CD4-positive, alpha-beta T cell treated with Interleukin-1 beta for 1 hour (primary cell): ENCODE measurements around the gene MED9.

Source experiments
- DNase-seq, 2 donors: peaks; one replicate each; pipeline ENCODE4 v3.0.0-alpha.2; 2020 to 2022

The MED9 gene

DNA sequence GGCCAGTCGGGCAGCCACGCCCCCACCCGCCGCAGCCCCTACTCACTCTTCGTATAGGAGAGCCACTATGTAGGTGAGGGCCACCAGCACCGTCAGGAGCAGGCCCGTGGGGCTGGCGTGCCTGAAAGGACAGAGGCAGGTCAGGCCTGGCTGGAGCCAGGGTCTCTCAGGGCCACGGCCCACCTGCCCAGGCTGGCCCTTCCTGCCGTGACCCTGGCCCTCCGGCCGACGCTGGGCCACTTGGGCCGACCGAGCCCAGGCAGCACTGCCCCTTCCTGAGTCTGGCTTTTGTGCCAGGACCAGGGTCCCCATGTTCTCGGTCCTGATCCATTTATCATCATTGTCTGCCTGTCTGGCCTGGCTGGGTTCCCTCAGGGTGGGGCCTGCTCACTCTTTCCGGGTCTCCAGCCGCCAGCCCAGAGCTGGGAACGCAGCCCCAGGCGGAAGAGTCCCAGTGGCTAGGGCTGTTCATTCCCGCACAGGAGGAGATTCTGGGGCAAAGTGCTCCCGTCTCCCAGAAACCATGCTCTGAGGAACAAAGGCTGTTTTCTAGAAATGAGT is 29.5 kb downstream of the MED9 start:
- no peak for DNase-seq

DNA sequence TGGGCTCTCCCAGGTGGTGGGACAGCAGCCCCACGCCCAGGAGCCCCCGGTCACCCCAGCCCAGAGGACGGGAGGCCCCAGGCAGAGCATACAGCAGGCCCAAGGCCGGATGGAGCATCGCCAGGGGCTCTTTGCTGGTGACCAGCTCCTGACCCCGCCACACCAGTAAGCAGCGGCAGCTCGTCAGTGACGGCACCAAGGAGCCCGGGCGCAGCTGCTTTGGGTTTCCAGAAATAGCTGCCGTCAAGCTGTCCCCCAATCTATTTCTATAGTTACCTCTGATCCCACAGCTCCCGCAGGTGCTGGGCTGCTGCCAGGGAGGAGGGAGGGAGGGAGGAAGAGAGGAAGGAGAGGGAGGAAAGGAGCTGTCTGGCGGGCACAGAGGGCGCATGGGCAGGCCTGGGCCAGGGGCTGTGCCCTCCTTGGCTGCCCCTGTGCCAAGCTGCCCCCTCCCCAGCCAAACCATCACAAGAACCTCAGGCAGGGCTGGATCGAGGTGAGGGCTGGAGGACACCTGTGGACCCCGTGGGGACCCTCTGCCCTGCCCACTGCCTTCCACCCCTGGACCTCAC is 30.2 kb downstream of the MED9 start:
- no peak for DNase-seq

DNA sequence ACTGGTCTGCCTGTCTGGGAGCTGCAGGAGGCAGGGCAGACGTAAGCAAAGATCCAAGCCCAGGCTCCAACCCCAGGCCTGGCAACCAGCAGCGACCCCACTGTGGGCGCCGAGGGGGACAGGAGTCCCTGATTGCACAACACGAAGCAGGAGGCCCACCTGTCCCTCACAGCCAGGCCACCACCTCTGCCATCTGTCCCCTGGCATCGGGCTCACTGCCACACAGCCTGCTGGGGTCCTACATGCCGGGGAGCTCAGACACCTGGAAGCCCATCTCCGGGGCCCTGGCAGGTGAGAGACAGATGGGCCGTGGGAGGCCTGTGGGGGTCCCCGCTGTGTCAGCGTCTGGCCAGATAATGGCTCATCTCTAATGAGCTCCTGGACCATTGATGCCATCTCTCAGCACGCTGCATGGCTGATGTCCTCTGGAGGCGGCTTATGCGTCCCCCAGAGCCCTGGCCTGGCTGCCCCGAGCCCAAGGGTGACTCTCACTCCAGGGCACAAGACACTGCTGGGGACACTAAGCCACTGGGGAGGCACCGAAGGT is 30.7 kb downstream of the MED9 start:
- no peak for DNase-seq

DNA sequence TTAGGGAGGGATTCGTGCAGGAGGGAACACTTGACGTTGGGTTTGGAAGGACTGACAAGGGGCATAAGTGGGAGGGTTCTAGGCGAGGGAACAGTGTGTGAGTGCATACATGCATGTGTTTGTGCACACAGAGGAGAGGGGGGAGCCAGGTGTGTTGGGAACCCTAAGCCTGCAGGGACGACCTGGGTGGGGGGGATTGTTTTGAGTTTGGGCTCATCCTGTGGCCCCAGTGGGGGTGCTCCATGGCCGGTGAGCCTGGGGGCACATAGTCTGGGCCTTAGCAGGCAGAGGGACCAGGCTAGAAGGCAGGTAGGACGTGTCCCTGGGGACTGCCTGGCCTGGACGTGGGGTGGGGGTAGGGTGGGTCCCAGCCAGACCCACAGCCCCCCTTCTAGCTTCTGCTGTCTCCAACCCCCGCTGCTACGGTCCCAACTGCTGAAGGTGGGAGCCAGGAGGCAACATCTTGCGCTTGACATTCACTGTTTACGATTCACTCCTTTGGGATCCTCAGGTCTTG is 31.3 kb downstream of the MED9 start:
- no peak for DNase-seq

DNA sequence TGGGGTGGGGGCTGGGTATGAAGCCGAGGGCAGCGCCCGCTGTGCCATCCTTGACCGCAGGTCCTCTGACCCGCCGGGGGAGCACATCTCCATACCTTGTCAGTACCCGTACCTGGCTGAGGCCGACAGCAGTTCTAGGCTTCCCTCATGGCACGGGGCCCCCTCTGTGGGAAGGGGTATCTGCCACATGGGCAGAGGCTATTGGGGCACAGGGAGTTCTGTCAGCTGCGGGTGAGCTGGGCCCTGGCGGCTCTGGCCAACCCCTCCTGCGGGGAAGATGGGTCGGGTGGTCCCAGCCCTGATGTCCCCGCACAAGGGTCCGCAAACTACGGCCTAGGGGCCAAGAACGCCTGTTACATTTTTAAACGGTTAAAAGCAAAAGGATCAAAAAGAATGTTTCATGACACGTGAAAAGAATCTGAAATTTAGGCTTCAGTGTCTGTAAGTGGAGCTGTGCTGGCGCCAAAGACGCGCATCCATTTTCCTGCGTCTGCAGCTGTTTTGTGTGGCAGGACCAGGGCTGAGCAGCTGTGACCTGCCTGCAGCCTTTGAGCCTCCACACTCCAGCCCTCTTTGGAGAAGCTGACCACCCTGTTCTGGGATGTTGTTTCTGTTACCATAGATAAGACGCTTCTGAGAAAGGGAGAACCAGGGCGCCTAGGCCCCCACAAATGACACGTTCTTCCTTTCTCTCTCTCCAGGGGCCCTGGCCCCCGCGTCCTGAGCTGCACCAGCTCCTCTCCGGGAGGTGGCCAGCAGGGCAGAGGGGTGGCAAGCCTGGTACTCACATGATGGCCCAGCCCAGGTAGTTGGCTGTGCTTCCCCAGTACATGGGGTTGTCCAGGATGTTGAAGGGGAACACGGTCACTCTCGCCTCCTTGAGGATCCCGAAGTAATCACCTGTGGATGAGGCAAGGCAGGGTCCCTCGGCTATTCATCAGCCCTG is 32.1 kb downstream of the MED9 start:
- DNase-seq, result no peak

DNA sequence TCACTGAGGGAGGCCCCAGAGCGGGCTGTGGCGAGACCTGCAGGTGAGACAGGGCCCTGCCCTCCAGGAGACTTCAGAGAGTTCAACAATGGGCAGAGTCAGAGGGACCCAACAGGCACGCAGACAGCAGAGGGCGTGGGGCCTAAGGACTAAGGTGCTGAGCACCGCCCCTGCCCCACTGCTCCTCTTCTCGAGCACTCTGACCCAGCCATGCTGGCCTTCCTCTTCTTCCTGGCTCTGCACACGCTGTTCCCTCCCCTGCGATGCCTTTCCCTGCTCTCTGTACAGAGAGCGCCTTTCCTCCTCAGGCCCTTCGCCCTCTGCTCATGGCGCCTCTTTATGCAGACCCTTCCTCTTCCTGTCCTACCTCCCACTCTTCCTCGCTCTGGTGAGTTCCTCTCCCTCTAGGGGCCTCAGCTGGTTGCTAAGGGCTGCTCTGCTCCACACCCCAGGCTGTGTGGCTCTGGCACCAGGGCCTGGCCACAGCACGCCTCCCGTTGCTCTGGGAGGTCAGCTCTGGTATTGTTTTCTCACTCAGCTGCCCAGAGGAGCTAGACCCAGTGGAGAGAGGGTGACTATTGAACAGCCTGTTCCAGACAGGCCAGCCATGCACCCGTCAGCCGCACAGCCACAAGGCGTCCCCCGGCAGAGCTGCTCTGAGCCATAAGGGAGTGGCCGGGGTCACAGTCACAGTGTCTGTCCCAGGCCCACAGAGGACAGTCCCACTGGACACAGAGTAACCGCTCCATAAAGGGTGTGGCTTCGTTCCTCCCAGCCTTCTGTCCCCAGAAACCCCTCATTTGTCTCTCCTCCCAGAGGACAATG is 33.0 kb downstream of the MED9 start:
- DNase-seq, result no peak

DNA sequence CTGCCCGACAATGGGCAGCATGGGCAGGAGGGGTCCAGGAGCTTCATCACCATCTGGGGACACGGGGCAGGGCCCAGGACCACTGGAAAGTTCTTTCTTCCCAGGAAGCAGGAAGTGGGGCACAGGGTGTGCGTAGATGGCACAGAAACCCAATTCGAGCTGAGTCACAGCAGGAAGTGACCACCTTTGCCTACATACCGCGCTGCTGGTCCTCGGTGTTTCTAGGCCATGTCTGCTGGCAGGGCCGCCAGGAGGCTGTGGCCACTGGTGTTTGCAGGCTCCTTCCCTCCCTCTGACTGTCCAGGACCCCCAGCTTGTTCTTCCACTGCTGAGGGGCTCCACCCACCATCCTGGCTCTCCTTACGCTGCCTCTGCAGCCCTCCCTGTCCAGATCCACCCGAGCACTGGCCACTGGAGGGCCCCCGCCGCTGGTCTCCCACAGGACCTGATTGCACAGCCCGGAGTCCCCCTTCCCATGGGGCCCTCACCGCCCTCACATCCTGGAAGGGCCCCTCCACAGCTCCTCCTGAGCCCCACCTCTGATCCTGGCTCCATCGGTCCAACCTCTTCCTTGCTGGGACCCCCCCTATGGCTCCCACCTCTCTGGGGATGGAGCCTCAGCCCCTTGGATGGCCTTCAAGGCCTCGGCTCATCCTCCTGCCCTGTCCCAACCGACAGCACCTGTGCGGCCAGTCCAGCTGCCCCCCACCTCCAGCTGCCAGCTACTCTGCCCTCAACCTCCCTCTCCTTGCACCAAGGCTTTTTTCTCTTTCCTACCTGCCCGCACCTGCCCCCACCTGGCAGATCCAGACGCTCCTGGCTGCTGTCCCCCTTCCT is 33.9 kb downstream of the MED9 start:
- DNase-seq, result no peak

DNA sequence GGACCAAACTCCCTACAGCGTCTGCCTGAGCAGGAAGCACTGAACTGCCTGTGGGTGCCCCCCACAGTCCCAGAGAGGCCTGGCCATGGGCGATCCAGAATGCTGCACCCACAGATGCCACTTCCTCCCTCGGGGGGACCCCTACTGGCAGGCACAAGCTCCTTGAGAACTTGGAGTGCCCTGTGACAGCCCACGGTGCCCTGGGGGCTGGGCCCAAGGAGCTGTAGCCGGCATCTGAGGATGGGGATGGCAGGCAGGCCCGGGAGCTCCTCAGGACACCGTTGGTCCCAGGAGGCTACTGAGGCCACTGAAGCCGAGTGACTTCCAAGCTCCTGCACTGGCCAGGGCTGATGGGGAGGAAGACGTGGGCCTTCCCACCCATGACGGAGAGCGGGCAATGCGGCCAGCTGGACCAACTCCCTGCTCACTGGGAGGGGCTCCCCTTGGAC is 34.5 kb downstream of the MED9 start:
- no peak for DNase-seq

DNA sequence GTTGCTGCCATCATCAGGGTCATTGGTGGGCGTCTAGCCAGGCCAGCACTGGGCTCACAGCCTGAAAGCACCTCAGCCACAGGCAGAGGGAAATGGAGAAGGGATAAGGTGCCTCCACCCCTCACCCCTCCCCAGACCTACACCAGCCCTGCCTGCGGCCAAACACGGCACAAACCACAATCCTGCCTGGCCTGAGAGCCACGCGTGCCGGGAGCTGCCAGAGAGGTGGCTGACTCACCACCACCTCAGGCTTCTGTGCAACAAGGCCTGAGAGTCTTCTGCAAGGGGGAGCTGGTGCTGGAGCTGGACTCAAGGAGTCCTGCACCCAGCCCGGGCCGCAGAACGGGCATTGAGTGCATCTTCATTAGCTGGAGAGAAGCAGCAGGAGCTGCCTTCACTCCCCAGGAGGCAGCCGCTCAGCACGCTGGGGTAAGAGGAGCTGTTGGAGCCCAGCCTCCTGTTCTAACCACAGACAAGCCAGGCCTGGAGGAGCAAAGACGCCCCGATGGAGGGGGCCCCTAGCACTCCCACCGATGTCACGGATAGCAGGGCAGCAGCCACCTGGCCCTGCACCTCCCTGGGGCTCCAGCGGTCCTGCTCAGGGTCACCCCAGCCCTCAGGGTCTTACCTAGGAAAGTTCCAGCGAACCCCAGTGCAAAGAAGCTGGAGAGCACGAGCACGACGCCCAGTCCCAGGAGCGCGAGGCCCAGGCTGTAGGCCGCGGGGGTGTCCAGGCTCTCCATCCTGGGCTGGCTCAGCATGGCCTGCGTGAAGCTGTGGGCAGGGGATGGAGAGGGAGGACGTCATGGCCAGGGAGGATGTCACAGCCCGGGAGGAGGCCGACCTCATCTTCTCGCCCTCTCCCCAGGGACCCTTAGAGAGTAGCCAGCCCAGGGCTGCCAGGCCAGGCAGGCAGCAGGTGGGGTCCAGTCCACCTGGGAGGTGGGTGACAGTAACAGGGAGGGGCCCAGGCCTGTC is 35.4 kb downstream of the MED9 start:
- DNase-seq, result no peak

DNA sequence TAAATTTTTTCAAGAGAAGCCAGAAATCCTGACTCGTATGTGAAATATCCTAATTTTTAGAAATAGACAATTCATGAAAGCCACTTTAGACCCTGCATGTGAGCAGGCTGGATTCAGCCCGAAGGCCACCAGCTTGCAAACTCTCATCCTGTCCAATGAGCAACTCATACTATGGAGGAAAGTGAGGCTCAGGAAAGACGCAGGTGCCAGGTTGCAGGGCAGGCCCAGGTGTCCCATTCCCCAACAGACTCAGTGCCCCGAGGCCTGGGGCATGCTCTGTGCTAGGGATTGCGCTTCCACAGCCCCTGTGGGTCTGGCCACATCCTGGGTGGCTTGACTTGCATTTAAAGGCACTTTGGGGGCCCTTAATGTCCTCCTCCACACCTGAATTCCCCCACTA is 36.1 kb downstream of the MED9 start:
- no peak for DNase-seq

DNA sequence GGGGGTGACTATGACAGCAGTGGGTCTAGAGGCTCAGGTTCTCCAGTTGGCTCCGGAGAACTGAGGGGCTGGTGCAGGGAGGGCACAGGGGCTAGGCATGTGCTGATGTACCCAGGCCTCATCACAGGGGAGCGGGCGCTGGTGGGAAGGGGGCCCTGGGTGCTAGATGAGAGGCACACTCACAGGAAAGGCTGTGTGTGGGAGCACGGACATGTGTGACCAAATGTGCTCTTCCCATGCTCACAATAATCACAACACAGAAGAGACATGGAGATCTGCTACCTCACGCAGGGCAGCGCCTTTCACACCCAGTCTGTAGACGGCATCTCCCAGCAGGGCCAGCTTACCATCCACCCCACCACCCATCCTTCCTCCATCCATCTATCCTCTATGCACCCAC is 36.8 kb downstream of the MED9 start:
- DNase-seq, result no peak

DNA sequence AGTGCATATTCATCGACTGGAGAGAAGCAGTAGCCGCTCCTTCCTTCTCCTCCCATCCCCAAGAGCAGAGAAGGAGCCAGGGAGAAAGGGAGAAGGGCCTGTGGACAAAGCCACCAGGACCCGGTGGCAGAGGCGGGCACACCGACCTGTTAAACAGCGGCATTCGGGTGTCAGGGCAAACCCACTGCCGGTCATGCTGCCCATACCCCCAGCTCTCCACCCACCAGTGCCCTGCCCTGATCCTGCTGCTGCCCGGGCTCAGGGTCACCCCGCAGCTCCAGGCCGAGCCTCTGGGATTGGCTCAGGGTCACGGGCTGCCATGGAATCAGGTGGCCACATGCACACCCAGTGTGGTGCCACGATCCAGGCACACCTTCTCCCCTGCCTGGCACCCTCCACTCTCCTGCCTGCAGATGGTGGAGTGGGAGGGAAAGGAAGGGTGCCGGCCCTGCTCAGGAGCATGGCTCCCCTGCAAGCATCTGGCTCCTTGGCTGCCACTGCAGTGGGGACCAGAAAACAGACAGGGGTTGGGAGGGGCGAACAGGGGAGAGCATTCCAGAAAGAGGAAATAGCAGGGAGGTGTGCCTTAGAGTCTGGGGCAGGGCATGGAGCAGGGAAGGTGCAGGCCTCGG is 37.7 kb downstream of the MED9 start:
- no peak for DNase-seq

DNA sequence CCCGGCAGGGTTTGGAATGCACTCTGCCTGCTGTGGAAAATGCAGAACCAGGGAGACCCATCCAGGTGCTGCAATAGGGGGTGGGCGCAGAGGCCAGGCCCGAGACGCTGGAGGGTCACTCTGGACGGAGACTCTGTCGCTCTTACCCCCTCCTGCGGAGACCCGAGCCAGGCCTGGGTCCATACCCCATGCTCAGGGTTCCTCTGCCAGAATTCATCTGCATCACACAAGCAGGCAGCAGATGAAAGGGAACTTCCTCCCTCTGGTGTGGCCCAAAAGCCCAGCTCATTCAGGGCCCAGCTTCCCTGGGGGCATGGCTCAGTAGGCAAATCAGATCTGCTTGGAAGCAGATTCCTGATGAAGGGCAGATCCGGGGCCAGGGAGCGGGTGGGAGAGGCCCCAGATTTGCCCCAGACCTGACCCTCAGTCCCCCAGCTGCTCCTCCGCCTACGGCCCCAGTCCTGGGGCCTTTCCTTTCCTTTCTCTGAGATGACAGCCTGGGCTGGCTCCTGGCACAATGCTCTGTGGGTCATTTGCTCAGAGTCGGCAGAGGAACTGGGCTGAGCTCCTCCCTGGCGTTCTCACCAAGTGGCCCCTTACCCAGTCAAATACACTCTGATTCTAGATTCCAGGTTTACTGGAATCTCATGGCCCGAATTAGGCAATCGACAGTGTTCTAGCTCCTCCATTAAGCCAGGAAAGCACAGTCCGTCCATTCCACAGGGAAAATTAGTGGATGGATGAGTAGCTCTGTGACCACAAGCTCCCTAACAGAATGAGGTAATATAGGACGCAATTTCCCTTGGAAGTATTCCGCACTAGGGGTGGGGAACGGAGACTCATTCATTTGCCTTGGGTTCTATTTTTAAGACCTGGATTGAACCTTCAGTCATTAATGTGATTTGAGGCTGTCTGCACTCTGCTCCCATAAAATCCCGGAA is 38.5 kb downstream of the MED9 start:
- no peak for DNase-seq

DNA sequence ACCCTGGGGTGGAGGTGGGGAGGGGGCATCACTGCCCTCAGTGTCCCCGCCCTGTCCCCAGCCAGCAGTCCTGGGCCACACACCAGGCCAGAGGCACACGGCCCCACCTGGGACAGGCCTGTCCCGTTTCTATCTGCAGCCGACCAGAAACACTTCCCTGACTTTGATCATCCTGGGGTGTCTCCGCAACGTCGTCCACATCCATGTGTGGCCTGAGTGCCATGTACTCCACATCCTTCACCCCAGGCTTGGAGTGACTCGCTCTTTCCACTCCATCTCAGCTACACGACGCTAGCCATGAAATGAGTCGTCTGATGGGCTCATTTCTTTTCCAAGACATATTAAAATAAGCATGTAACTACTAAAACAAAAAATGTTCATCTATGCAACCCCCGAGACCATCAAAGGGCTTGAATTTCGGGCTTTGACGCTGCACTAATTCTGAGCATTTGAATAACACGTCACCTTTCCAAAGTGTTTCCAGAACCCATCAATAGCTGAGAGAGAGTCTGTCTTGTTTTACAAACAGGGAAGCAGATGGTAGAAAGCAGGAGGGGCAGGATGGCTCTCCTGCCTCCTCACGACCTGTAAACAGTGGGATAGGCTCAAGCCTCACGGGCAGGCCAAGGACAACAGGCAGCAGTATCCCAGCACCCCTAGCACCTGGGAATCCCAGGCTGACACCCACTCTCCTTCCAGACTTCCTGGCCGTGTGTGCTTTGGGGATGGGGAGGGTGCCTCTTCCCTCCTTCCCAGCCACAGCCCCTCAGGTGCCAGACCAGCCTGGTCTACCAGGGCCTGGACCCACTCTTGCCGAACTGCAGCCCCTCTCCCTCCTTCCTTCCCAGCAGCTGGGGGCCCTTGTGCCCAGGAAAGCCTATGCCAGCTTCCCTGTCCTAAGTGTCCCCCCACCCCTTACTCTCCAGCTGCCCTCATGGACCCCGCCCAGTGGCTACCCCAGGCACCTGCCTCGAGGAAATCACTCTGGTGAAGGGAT is 39.4 kb downstream of the MED9 start:
- DNase-seq, result no peak

DNA sequence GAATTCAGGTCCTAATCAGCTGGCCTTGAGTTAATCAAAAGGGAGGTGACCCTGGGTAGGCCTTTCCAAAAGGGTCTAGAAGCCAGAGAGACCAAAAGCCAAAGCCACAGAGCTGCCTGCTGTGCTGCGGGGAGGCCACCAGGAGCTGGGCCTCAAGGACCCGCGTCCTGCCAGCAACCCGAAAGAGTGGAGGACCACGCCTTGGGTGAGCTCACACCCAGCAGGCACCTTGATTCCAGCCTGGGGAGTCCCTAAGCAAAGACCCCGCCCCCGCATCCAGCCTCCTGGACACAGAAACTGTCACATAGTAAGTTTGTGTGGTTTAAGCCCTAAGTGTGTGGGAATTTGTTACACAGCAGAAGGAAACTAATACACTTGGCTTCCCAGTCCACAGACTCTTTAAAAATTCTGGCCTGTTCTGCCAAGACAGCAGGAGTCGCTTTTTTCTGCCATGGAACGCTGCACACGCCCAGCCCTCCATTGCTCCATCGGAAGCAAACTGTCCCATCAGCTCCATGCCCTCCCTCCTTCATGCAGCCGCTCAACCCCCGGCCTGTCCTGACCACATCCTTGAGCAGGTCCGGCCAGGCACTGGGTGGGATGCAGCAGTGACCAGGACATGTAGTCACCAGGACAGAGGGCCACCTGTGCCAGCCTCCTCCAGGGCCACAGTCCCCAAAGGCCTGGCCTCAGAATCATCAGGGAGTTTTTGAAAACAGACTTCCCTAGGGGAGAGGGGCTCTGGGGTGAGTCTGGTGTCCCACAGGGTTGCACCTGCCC is 40.3 kb downstream of the MED9 start:
- no peak for DNase-seq

DNA sequence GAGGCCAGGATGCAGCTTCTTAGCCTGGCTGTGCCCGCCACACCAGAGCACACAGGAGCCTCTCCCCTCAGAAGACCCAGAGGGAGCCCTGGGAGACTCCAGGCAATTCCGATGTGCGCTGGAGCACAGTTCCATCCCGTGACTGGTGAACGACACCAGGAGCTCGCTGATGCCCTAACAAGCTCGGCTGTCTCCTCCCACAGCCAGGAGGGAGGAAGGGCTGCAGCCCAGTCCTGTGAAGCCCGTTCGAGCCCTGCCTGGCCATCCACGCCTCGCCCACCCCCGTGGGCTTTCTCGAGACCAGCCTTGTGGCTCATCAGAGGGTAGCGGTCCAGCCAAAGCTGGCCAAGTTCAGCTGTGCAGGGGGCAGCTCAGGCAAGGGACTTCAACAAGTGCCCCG is 41.2 kb downstream of the MED9 start:
- DNase-seq, result no peak

DNA sequence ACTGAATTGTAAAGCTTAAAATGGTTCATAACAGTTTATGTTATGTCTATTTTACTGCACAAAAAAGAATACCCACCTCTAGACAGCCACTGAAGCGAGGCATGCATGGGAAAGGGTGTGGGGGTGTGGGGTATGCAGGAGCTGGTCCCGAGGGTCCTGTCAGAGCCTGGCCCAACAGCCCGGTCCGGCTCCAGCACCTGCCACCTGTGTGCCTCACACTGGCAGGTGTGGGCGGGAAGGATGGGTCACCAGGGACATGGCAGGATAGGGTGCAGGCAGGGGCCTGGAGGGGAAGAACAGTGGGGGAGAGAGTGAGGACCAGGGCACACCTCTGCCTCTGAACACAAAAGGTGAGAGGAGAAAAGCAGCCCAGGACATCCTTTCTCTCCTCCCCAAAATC is 42.2 kb downstream of the MED9 start:
- no peak for DNase-seq
